ENCODE results near the gene NR4A1.
A peak's percentile ranks its signal among the peaks of the same experiment; 100 is the strongest.

NR4A1 gene

DNA sequence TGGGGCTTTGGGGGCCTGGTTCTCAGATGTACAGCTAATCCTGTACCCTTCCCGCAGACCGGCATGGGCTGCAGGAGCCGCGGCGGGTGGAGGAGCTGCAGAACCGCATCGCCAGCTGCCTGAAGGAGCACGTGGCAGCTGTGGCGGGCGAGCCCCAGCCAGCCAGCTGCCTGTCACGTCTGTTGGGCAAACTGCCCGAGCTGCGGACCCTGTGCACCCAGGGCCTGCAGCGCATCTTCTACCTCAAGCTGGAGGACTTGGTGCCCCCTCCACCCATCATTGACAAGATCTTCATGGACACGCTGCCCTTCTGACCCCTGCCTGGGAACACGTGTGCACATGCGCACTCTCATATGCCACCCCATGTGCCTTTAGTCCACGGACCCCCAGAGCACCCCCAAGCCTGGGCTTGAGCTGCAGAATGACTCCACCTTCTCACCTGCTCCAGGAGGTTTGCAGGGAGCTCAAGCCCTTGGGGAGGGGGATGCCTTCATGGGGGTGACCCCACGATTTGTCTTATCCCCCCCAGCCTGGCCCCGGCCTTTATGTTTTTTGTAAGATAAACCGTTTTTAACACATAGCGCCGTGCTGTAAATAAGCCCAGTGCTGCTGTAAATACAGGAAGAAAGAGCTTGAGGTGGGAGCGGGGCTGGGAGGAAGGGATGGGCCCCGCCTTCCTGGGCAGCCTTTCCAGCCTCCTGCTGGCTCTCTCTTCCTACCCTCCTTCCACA lies 7.6 kb downstream of the NR4A1 start:
- no peak for DNase-seq

DNA sequence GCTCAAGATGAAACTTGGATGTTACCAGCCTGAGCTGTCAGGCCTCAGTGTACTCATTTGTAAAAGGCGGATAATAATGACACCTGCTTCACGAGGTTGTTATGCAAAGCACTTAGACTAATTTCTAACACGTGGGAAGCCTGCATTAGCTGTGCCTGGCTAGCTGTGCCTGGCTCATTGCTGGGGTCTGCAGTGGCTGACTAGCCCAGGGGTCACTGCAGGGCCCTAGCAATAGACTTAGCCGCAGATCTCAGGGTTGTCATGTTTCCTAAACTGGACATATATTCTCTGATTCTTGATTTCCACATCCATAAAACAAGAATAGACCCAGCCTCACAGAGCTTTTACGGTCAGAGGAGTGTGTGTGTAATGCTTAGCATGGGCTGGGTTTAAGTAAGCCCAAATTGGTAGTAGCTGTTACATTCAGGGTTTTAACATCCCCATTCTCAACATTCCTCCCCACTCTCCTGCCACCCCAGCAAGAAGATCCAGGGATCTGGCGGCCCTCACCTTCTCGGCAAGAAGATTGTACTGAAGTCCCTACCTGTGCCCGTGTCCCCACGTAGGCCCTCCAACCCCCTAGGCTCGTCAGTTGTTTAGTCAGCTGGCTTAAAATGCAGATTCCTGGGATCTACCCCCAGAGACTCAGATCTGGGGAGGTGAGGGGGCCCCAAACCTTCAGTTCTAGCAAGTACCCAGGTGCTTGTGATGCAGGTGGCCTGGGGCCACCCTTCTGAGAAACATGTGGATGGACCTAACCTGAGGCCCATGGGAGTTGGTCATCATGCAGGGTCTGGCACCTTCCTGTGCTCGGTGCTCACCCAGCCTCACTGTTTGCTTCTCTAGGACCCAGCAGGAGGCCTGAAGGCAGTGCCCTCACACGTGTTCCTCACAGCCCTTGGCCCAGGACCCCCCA lies 8.6 kb downstream of the NR4A1 start:
- no peak for DNase-seq

DNA sequence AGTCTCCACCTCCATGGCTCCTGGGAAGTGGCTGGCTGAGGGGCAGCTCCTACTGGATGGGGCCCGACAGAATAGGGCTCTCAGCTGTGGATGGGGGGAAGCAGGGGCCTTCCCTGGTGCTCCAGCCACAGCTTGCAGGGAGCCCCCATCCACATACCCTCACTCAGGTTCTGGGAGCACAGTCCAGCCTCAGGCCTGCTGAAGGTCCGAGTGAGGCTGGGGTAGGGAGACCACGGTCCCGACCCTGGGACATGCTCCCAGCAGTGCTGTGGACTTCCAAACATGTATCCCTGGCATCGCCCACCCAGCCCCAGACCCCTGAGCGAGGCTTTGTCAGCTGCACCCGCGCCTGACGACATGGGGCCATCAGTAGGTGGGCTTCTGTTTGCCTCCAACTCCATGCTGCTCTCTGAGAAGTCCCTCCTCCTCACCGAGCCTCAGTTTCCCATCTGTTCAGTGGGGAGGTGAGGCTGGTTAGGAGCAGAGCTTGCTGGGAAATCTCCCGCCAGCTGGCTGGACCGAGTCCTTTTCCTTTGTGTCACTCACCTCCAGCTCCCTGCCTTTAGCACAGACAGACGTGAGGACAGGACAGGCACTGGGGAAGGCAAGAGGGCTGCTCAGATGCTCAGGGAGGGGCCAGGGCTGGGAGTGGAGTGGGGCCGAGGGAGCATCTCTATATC lies 9.4 kb downstream of the NR4A1 start:
- no peak for DNase-seq

DNA sequence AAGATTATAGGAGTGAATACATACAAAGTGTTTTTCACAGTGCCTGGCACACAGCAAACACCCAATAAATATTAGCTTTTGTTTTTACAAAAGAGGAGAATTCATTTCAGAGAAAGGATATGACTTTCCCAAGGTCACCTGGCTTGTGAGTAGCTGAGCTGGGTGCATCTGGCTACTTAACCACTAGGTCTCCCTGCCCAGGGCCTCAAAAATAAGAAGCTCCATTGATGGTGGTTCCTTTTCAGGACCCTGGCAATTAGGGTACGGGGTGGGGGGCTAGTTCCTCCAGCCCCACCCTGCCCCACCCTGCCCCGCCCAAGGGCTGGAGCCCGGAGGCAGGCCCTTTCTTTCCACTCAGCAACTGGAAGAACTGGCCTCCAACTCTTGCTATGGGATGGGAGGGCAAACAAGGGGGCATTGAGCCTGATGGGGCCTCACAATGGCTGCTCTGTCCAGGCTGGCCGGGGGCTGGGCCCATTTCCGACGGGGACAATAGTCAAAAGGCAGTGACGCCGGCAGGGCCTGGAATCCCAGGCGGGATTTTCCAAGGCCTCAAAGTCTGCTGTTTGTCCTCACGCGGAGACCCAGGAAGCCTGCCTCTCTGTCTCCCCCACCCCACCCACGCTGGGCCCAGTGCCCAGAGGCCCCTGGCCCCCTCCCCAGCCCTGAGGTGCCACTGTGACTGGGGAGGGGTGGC lies 10.4 kb downstream of the NR4A1 start:
- no peak for DNase-seq

DNA sequence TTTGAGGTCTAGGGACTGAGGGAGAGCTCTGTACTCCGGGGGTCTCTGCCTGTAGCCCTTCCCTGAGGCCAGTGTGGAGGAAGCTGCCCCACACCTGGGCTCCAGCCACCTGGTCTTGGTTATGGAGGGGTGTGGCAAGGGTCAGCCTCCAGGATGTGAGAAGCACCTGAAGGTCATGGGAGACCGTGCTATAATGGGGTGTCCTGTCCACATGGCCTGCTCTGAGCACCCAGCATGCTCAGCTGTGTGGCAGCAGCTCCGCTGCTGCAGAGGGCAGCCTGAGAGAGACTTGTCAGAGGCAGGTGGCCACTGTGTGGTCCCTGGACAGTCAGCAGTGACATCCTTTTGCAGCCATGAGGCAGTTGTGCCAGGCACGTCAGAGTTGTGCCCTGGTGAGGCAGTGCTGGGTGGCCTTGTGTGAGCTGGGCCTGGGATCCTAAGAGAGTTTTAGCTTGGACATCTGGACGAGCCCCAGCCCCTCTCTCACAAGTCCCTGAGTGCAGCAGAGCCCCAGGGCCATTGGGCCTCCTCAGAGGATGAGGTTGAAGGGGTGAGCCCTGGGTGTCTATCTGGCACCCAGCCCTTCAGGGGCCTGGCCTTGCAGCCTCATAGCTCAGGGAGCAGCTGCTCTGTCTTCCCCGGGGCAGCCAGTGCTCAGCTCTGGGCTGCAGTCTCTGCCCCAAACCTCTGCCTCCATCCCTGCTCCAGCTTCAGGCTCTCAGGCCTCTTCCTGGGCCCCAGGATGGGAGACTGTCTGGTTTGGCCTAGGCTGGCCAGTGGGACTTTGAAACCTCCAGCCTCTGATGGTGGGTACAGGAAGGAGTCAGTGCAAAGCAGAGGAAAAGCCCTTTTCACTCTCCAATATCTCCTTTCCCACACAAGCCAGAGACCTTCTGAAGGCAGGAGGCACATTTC lies 11.2 kb downstream of the NR4A1 start:
- DNase-seq = no peak

DNA sequence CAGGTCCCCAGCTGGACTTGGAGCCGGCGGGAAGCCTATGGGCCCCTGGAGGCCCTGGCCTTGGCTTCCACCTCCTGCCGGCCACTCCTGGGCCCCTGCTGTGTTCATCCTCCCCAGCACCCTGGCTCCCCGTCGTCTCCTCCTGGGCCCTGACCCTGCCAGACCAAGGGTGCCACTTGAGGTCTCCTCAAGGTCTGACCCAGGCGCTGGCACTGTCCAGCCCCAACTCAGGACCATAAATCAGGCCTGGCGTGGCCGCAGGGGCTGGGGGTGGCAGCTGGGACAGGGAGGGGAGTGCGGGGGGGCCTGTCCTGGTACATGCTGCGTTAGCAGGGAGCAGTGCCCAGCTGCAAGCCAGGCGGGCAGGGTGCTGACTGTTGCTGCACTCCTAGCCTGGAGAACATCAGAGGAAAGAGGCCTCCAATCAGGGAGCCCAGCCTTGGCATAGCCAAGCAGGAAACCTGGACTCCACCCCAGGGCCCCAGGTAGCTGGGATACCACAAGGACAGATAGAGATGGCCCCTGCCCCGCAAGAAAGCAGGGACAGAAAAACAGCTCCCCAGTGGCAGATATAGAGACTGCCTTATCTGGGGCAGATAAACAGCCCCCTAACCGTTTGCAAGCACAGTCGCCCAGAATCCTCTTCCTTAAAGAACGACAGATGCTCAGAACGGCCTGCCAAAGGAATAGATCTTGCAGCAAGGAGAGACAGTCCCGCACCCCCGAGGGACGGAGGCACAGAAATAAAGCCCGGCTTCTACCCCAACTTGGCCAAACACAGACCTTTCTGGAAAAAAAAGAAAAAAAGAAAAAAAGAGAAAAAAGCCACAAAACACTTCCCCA lies 12.1 kb downstream of the NR4A1 start:
- DNase-seq = no peak

DNA sequence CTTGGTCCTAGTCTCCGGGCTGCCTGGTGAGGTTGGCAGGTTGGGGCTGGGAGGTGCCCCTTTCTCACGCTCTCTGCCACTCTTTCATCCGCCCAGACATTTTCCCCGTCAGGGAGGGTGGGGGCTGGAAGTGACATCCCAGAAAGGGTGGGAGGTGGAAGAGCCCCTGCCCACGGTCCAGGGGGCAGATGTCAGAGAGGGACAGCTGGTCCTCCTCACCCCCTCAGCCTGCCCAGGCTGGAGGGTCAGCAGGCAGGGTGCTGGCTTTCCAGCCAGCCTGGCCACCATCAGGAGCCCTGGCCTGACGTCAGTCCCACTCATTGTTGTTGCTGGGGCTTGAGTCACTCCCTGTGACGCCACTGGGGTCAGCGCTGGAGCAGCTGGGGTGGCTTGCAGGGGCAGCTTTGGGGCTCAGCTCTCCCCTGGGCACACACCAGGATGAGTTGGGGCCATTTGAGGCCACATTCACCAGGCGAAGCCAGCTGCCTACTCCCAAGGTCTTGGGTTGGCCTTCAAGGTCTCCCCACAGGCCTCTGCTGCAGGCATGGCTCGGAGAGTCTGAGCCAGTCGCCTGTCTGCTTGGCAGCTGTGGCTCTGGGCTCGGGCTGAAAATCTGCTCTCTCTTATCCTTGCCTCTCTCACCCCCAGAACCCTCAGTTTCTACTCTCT lies 12.9 kb downstream of the NR4A1 start:
- DNase-seq = peak; percentile 69

DNA sequence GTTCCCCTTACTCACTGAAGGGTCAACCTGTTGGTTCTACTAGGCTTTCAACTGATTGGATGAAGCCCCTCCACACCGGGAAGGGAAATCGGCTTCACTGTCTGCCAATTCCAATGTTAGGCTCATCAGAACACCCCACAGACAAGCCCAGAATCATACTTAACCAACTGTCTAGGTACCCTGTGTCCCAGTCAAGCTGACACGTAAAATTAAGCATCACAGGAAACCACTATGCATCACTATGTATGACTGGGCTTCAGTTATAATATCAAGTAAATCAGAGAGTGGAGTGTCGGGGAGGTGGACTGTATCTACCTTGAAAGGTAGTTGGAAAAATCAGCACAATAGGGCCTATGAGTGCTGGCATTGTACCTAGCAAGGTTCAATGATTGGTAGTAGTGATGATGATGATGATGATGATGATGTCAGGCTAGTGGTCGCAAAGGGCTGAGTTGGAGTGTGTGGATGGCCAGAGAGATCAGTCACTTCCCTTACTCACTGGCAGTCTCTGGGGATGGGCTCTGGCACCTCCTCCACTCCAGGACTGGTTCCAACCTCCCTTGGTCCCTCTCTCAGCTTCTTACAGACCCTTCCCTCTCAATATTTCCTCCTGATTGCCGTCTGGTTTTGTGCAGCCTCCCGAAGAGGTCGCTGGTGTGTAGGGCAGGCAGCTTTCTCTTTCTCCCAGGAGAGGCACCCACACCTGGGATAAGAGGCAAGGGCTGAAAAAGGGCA lies 15.3 kb downstream of the NR4A1 start:
- peak; percentile 29 for DNase-seq

DNA sequence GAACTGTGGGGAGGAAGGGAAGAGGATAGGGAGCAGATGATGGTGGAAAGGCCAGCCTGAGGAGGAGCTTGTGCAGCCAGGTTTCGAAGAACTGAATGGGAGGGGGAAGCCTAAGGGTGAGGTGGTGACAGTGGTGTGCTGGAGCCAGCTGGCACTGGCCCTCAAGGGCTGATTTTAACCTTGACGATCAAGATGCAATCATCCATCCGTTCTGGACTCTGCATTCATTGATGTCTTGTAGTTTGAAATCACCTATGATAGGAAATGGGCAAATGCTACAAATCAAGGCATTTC lies 15.8 kb downstream of the NR4A1 start:
- no peak for DNase-seq

DNA sequence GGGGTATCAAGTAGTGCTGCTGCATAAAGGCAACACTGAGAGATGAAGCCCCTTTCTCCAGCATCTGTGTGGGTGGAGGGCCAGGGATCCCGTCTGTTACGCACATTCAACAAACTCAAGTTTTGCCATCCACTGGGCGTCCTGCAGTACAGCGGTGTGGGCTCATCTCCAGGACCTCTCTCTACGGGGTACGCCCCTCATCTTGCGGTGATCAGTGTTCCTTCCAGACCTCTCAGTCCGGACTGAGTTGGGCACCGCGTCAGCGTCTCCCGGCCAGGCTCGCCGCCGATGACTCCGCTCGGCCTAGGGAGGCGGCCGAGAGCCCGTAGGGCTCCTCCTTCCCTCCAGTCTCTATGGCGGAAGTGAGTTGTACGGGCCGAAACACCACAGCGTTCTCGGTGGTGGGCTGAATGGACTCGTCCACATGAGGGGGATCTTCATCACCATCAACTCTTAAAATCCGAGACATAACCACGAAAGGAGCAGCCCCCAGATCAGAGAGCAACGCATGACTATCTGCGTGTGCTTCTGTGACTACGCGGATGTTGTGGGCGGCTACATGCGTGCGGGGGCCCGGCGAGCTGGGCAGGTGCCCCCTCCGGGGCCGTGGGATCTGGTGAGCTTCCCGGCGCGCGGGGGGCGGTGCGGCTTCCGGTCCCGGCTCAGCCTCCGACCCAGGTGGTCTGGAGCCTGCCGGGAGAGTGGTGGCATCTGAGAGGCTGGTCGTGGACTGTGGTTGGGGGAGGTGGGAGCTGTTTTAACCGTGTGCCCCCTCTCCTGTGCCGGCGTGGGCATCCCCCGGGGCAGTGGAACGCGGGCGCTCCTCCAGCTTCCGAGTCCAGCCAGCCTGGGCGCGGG lies 18.3 kb downstream of the NR4A1 start, which contains the start of gene ATG101:
TSS of gene ATG101 (plus strand) at position 652 of the 858 bp plus-strand sequence. CDS start 3,673 bp downstream, outside the sequence.
- DNase-seq = peak; percentile 95

DNA sequence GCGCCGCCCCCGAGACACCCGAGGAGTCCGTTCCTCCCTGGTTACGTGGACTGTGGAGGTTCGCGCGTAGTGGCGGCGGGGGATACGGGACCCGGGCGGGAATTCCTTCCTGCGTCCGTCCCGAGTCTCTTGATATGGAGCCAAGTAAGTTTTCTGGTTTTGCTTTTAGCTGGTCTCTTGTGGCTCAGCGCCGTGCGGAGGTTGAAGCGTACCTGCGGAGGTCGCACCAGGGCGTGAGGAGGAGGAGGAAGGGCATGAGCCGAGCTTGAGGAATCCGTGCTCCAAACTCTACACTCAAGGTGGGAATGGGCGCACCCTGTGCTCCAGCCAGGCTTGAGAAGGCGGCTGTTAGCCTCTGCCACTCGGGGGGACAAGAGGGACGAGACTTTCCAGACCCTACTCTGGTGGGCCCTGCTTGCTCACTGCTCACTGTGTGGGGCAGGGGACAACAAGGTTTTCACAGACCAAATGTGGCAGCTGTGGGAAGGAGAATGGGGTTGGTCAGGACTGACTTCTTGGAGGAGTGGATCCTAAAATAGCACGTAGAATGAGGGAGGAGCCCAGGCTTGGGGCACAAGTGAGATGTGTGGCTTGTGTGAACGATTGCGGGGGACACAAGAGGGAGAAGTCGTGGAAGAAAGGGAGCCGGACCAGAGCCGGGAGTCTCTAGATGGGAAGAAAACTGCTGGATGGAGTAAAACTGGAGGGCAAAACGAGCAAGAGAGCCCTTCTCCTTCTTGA lies 19.1 kb downstream of the NR4A1 start:
- DNase-seq = peak; percentile 15

DNA sequence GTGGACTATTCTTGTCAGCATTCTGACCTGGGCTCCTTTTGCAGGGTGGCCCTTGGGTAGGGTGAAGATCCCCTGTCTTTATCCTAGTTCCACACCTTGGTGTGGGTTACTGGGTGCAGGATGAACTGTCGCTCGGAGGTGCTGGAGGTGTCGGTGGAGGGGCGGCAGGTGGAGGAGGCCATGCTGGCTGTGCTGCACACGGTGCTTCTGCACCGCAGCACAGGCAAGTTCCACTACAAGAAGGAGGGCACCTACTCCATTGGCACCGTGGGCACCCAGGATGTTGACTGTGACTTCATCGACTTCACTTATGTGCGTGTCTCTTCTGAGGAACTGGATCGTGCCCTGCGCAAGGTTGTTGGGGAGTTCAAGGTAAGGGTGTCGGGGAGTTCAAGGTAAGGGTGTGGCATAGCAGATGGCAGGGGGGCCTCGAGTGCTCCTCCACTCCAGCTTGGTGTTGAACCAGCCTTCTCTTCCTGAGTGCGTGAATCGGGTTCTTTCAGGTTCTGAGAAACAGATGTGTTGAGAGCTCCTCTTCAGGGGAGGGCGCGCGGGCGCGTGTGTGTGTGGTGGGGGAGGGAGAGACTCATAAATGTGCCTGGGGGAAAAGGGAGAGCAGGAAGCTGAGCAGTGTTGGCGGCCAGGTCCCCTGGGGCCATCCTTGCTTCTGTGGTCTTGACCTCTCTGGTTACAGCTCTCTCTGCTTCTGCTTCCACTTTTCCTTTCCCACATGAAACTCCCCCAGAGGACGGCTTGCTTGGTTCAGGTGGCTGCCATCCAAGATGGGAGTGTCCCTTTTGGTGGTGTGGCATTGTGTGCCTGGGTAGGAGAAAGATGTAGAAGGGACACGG lies 22.5 kb downstream of the NR4A1 start:
- DNase-seq = peak; percentile 77

DNA sequence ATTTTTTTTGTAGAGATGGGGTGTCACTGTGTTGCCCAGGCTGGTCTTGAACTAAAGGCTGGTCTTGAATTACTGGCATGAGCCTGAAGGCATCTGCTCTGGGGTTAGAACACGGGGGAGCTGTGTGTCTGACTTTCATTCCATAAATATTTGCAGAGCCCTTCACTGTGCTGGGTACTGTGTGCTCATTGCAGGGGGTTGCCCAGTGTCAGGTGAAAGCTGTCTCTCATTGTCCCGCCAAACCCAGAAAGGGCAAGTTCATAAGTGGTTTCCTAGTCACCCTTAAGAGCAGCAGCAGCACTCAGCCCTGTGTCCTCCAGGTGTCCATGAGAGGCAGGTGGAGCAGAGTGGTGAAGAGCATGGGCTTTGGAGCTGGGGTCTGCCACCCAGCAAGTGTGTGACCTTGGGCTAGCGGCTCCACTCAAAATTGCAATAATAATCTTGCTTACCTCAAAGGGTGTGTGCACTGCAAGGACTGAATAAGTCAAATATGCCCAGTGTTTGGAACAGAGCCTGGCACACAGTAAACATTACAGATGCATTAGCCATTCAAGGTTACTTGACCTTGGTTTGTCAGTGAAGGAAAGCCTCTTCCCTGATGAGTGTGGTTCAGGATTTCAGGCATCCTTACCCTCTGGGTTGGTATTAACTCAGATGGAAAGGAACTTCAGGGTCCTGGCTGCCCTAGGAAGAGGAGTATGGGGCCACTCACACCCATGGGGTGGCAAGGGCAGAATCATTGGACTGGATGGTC lies 23.9 kb downstream of the NR4A1 start:
- no peak for DNase-seq

DNA sequence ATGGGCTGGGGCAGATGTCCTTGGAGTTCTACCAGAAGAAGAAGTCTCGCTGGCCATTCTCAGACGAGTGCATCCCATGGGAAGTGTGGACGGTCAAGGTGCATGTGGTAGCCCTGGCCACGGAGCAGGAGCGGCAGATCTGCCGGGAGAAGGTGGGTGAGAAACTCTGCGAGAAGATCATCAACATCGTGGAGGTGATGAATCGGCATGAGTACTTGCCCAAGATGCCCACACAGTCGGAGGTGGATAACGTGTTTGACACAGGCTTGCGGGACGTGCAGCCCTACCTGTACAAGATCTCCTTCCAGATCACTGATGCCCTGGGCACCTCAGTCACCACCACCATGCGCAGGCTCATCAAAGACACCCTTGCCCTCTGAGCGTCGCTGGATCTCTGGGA lies 25.6 kb downstream of the NR4A1 start:
- DNase-seq = no peak

DNA sequence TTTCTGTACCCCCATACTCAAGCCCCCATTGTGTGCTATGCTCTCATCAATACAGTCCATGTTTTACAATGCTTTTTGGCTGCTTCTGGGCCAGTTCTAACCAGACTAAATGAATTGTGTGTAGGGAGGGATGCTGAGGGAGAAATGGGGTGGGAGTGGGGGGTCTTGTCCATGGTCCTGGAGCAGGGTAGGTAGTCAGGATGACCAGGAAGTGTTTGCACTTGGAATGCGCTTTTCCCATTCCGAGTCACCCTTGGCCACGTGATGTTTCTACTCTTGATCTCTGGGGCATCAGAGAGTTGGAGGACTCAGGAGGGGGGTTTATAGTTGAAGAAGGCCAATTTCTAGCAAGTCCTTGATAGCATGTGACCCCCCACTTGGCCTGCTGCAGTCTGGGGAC lies 27.0 kb downstream of the NR4A1 start:
- no peak for DNase-seq

Data from fibroblast of skin of back (primary cell).